Neural crest cell (in vitro differentiated cells): ENCODE measurements around the gene LCE2D. TPM values are rescaled to one million over a fixed set of nuclear protein-coding genes. Genes with fewer than 3 reads are reported as not detected.

Source experiments
- DNase-seq: peaks from one replicate; pipeline ENCODE4 v3.0.0; 2021; ENCODE audit warnings: low read depth, mixed read lengths, low spot score
- H3K27ac Mint-ChIP-seq: one replicate; pipeline ENCODE4 v1.8.0; 2021; ENCODE audit warnings: mild to moderate bottlenecking, mixed read lengths; ENCODE audit not compliant: unreplicated experiment
- H3K27me3 Mint-ChIP-seq: 2 replicates; pipeline ENCODE4 v1.8.0; 2021; ENCODE audit warnings: low read depth, mild to moderate bottlenecking, mixed read lengths
- H3K36me3 Mint-ChIP-seq: 2 replicates; pipeline ENCODE4 v1.8.0; 2021; ENCODE audit warnings: low read depth, mild to moderate bottlenecking, mixed read lengths
- H3K4me1 Mint-ChIP-seq: 2 replicates; pipeline ENCODE4 v1.8.0; 2021; ENCODE audit warnings: mixed read lengths
- H3K4me3 Mint-ChIP-seq: one replicate; pipeline ENCODE4 v1.8.0; 2021; ENCODE audit warnings: mild to moderate bottlenecking, mixed read lengths
- H3K9me3 Mint-ChIP-seq: 2 replicates; pipeline ENCODE4 v1.8.0; 2021; ENCODE audit warnings: mixed read lengths
- long read RNA-seq: library from polyadenylated mRNA; unstranded; transcript quantifications from one replicate; pipeline ENCODE4 v2.0.0, GENCODE V29; 2020
- total RNA-seq: library from RNA; stranded (reverse); gene quantifications from 2 replicates; pipeline ENCODE4 v1.2.1, GENCODE V29; 2021
- TF ChIP-seq, protein P1 (sequence below): fragments of 200-600 bp; sonication (generic); conservative IDR thresholded peaks from 2 replicates; pipeline ENCODE4 v1.5.0; 2021; ENCODE audit warnings: antibody characterized with exemption, mild to moderate bottlenecking

Gene LCE2D, protein sequence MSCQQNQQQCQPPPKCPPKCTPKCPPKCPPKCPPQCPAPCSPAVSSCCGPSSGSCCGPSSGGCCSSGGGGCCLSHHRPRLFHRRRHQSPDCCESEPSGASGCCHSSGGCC
- not detected in 2 replicates for total RNA-seq
- long read RNA-seq: 0 reads

DNA sequence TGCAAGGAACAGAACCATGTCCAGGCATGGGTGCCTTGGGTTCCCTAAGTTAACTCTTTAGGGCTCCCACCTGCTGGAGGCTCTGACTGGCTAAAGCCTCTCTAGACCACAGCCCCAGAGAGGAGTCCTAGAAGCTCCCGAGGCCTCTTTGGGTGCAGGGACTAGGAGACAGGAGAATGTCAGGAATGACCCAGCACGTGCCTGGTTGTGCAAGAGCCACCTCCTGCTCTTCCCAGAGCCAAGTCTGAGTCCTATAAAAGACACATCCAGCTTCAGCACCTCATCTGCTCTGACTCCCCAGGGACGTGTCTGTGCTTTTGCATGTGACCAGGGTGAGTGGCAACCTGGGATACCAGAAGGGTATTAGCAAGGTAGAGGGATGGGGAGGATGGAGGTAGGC lies at the start of gene LCE2D:
Gene LCE2D (plus strand): TSS at position 283 of the 400 bp plus-strand sequence. CDS start 726 bp downstream, outside the sequence.
- TF ChIP-seq, protein P1, sequence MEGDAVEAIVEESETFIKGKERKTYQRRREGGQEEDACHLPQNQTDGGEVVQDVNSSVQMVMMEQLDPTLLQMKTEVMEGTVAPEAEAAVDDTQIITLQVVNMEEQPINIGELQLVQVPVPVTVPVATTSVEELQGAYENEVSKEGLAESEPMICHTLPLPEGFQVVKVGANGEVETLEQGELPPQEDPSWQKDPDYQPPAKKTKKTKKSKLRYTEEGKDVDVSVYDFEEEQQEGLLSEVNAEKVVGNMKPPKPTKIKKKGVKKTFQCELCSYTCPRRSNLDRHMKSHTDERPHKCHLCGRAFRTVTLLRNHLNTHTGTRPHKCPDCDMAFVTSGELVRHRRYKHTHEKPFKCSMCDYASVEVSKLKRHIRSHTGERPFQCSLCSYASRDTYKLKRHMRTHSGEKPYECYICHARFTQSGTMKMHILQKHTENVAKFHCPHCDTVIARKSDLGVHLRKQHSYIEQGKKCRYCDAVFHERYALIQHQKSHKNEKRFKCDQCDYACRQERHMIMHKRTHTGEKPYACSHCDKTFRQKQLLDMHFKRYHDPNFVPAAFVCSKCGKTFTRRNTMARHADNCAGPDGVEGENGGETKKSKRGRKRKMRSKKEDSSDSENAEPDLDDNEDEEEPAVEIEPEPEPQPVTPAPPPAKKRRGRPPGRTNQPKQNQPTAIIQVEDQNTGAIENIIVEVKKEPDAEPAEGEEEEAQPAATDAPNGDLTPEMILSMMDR: no peak
- no peaks in the 10 kb centered on the region for H3K36me3 Mint-ChIP-seq
- no peak for DNase-seq
- H3K4me3 Mint-ChIP-seq: no peak within 1 kb of the TSS
- H3K27me3 Mint-ChIP-seq: no peaks in the 10 kb centered on the region
- H3K4me1 Mint-ChIP-seq: no peaks in the 10 kb centered on the region
- peaks cover 13% of the 10 kb centered on the region for H3K9me3 Mint-ChIP-seq
- no peak within 1 kb of the TSS for H3K27ac Mint-ChIP-seq

DNA sequence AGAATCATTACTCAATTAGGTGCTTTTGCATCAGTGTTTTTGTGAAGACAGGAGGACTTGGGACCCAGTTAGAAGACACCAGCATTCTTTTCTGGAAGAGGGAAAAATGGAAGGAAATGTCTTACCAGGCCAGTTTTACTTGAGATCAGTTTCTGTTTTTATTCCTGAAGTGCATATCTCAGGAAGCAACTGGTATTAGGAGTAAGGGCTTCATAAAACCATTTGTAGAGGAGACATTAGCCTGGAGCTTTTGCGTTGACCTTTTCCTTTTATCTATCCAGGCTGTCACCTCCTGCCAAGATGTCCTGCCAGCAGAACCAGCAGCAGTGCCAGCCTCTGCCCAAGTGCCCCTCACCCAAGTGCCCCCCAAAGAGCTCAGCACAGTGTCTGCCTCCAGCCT lies 49.7 kb upstream of the LCE2D start, which contains the start of gene LCE3B:
Gene LCE3B (plus strand): TSS at position 301 of the 400 bp plus-strand sequence. CDS start 0 bp downstream, at position 301.
- H3K36me3 Mint-ChIP-seq: peaks cover 2% of the 10 kb centered on the region
- H3K4me3 Mint-ChIP-seq: no peak within 1 kb of the TSS
- H3K27me3 Mint-ChIP-seq: no peaks in the 10 kb centered on the region
- H3K27ac Mint-ChIP-seq: no peak within 1 kb of the TSS
- DNase-seq: no peak
- peaks cover 2% of the 10 kb centered on the region for H3K9me3 Mint-ChIP-seq
- no peaks in the 10 kb centered on the region for H3K4me1 Mint-ChIP-seq
- TF ChIP-seq, protein P1: no peak

DNA sequence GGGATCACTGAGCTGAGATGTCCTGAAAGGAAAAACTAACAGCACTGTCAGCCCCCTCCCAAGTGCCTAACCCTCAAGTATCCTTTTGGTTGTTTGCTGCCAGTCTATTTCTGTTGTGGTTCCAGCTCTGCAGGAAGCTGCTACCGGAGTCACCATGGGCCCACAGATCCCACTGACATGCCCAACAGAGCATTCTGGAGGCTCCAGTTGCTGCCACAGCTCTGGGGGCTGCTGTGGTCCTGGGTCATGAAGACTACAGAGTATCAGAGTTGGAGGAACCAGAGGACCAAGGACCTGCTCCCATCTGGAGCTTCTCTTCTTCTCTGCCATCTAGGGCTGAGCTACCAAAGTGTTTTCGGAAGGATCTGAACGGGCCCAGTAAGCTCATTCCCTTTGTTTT lies 41.2 kb upstream of the LCE2D start:
- Mint-ChIP-seq H3K4me1 (no peaks in the 10 kb centered on the region), H3K9me3 (peaks cover 24% of the 10 kb centered on the region), H3K4me3 (no peak overlapping the region), H3K27me3 (no peaks in the 10 kb centered on the region), H3K27ac (no peak overlapping the region), H3K36me3 (peaks cover 11% of the 10 kb centered on the region)
- TF ChIP-seq, protein P1: no peak
- DNase-seq: no peak

DNA sequence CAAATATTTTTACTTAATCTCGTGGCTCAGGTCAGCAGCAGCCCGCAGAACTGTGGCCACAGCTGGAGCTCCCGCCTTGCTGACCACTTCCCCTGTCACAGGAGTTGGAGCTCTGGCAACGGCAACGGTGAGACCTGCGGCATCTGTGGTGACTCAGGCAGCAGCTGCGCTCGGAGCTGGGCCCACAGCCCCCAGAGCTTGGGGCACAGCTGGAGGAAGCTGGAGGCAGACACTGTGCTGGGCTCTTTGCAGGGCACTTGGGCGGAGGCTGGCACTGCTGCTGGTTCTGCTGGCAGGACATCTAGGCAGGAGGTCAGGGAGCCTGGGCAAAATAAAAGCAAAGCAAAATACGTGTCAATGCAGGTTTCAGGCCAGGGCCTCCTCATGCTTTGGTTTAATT lies 40.4 kb upstream of the LCE2D start, which contains the start of gene LCE3A:
Gene LCE3A (minus strand): TSS at position 301 of the 400 bp plus-strand sequence. CDS start 0 bp downstream, at position 301.
- TF ChIP-seq, protein P1: no peak

DNA sequence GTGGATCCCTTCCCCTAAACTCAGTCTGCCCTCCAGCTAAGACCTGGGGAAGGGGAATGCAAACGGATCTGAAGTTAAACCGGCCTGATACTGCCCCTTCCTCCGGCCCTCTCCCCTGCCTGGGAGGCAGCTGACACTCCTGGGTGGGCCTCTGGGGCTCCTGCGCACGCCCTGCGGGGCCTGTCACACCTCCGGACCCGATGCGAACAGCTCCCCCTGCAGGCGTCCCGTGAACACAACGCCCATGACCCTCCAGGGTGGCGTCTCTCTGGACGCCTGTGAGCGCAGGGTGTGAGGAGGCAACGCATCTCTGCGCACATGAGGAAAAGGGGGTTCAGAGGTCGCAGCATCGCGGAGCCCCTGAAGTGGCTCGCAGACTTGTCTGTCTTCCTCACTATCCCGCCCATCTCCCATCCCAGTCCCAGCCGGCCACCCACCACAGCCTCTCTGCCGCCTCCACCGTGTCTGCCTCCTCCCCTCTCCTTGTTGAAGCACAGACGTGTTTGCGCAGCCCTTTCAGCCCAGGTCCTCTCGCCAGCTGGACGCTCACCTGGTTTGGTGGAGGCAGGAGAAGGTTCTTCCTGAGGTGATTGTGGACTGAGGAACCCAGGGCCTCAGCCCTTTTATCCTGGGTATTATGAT lies 39.9 kb upstream of the LCE2D start:
- no peak for DNase-seq
- peaks cover 28% of the 10 kb centered on the region for H3K9me3 Mint-ChIP-seq
- H3K4me3 Mint-ChIP-seq: no peak overlapping the region
- H3K36me3 Mint-ChIP-seq: peaks cover 10% of the 10 kb centered on the region
- TF ChIP-seq, protein P1: no peak
- H3K27me3 Mint-ChIP-seq: no peaks in the 10 kb centered on the region
- no peak overlapping the region for H3K27ac Mint-ChIP-seq
- no peaks in the 10 kb centered on the region for H3K4me1 Mint-ChIP-seq

More for the DNA sequence above, 40.4 kb upstream of the LCE2D start, which contains the start of gene LCE3A:
- no peaks in the 10 kb centered on the region for H3K27me3 Mint-ChIP-seq
- peaks cover 11% of the 10 kb centered on the region for H3K36me3 Mint-ChIP-seq
- no peak within 1 kb of the TSS for H3K27ac Mint-ChIP-seq
- no peaks in the 10 kb centered on the region for H3K4me1 Mint-ChIP-seq
- H3K4me3 Mint-ChIP-seq: no peak within 1 kb of the TSS
- no peak for DNase-seq
- peaks cover 29% of the 10 kb centered on the region for H3K9me3 Mint-ChIP-seq
